ENCODE results near the gene OSMR. TPM values are rescaled to one million over a fixed set of nuclear protein-coding genes. Genes with fewer than 3 reads are reported as not detected.

OSMR gene
- total and polyA plus RNA-seq, 2 donors (not counting 3 experiments of a cell fraction or from before 2014, with no cell fraction given) = 6.1 to 19.7 TPM

- dilution Hi-C loops (cut with MboI; ENCODE audit: extremely low pct_ligation_motif_present, low sequenced_read_pairs) (loop anchor here (25.0 kb wide), 1 partner anchor 379 kb away; no protein-coding TSS in a partner anchor), intact Hi-C loops (cut with micrococcal nuclease) (no loop called here)
- Histone ChIP-seq H3K27ac (ENCODE audit: insufficient read depth, low read depth, low read length) (no peak overlapping the region), H3K4me3 (replicated peaks in 1 of 3; ENCODE audit: insufficient read depth in 1 of 3, low read depth in 1 of 3, low read length in 3 of 3) (no peak overlapping the region), H3K27me3 (ENCODE audit: control insufficient read depth in 2 of 2, insufficient read depth in 2 of 2, low read length in 2 of 2) (no peaks in the 10 kb centered on the region), H2AFZ (ENCODE audit: low read depth, low read length) (no peak overlapping the region), H3K9me3 (replicated peaks; ENCODE audit: control insufficient read depth, insufficient read depth, low read length) (no peaks in the 10 kb centered on the region), H3K4me2 (ENCODE audit: insufficient read depth, low read length) (no peak overlapping the region), H3K9me1 (replicated peaks; ENCODE audit: control insufficient read depth, extremely low read depth, insufficient read depth, low read length) (no peaks in the 10 kb centered on the region), H3K79me2 (ENCODE audit: control insufficient read depth, insufficient read depth, low read length) (no peaks in the 10 kb centered on the region), H3K36me3 (ENCODE audit: control insufficient read depth in 2 of 2, extremely low read depth in 1 of 2, insufficient read depth in 2 of 2, low read length in 2 of 2) (no peaks in the 10 kb centered on the region), H3K9ac (replicated peaks; ENCODE audit: extremely low read depth, insufficient read depth, low read length) (no peak overlapping the region), H4K20me1 (replicated peaks; ENCODE audit: control insufficient read depth, extremely low read depth, insufficient read depth, low read length) (no peaks in the 10 kb centered on the region), H3K4me1 (ENCODE audit: control insufficient read depth, extremely low read depth, insufficient read depth, low read length) (no peaks in the 10 kb centered on the region)
- TF ChIP-seq CTCF (IDR thresholded peaks at IDR 0.05; ENCODE audit: extremely low read depth in 1 of 2, insufficient read depth in 1 of 2, low read depth in 1 of 2, low read length in 2 of 2) = no peak
- TF ChIP-seq MYC (IDR thresholded peaks at IDR 0.05; ENCODE audit: low read depth, low read length) = no peak
- TF ChIP-seq GATA2 (IDR thresholded peaks at IDR 0.05; ENCODE audit: insufficient read depth, insufficient read length, low read depth, low read length) = no peak
- TF ChIP-seq JUN (IDR thresholded peaks at IDR 0.05; ENCODE audit: borderline replicate concordance, insufficient read depth, insufficient read length, low read depth) = no peak
- no peak for TF ChIP-seq POLR2A (IDR thresholded peaks at IDR 0.05; ENCODE audit: low read depth, low read length)
- no peak for FAIRE-seq
- no TSS peak for BruUV-seq (replicated peaks)
- ChIA-PET CTCF (interaction anchor here (1.5 to 11.2 kb wide), 3 partner anchors 12 to 374 kb away, joined by 3 to 501 read pairs (median 5); no protein-coding TSS in a partner anchor), POLR2A (no interaction called here)
- DNase-seq (ENCODE audit: low read depth, low spot score) = no peak
Measured at GRCh38 chr5:38816083-38817030, 29.5 kb upstream of the OSMR start.
